ENCODE data around the gene LYZ.

GRCh38 chr12:69298947-69299346, 49.2 kb upstream of the LYZ start:
- TF ChIP-seq EZH2 (IDR thresholded peaks at IDR 0.05; ENCODE audit: borderline replicate concordance, low read depth, low read length) (no peak), ILF3 (IDR thresholded peaks at IDR 0.05; ENCODE audit: borderline replicate concordance) (no peak), UBTF (IDR thresholded peaks at IDR 0.05; ENCODE audit: borderline replicate concordance in 1 of 2, low read depth in 2 of 2, low read length in 2 of 2) (no peak), MLX (CRISPR knock-in tag; conservative IDR thresholded peaks at IDR 0.05) (no peak), ZBED1 (IDR thresholded peaks at IDR 0.05) (no peak), BRF1 (IDR thresholded peaks at IDR 0.05; ENCODE audit: borderline replicate concordance, extremely low read depth, insufficient read length) (no peak), EP300 (IDR thresholded peaks at IDR 0.05; ENCODE audit: low read length) (no peak)
